ENCODE results near the gene S100A14. TPM values are rescaled to one million over a fixed set of nuclear protein-coding genes. Genes with fewer than 3 reads are reported as not detected.

Gene S100A14
- total RNA-seq, 1 experiment from 2014 or later, result 624 TPM

DNA sequence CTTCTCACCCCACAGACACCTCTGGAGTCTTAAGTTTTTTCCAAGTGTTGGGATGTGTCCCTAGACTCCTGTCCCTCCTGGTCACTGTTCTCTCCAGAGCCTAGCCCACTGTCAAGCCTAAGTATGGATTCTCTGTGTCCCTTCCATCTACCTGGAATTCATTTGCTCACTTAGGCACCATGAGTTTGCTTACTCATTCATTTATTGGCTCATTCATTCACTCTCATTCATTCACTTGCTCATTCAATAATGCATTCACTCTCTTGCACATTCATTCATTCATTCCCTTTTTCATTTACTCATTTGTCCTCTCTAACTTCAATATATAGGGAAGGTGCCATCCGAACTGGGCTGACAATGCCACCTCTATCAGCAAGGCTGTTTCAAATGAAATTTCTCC is 4.8 kb downstream of the S100A14 start:
- intact Hi-C loops (cut with micrococcal nuclease; ENCODE audit: unreplicated experiment), result no loop called here
- TF ChIP-seq, protein P1, sequence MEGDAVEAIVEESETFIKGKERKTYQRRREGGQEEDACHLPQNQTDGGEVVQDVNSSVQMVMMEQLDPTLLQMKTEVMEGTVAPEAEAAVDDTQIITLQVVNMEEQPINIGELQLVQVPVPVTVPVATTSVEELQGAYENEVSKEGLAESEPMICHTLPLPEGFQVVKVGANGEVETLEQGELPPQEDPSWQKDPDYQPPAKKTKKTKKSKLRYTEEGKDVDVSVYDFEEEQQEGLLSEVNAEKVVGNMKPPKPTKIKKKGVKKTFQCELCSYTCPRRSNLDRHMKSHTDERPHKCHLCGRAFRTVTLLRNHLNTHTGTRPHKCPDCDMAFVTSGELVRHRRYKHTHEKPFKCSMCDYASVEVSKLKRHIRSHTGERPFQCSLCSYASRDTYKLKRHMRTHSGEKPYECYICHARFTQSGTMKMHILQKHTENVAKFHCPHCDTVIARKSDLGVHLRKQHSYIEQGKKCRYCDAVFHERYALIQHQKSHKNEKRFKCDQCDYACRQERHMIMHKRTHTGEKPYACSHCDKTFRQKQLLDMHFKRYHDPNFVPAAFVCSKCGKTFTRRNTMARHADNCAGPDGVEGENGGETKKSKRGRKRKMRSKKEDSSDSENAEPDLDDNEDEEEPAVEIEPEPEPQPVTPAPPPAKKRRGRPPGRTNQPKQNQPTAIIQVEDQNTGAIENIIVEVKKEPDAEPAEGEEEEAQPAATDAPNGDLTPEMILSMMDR (IDR thresholded peaks at IDR 0.05; ENCODE audit: insufficient read depth in 1 of 2, low read depth in 1 of 2, low read length in 1 of 2, severe bottlenecking in 1 of 2, unreplicated experiment in 1 of 2), result no peak
- POLR2A ChIA-PET, result interaction anchor here (0.5 to 1.4 kb wide), 3 partner anchors 17 to 172 kb away, joined by 3 to 4 read pairs (median 3); no protein-coding TSS in a partner anchor
- peak overlapping the region; percentile 56 for H3K27ac Mint-ChIP-seq (ENCODE audit: unreplicated experiment)
- H3K36me3 Mint-ChIP-seq (ENCODE audit: insufficient read depth, unreplicated experiment), result peaks cover 80% of the 10 kb centered on the region
- CTCF ChIA-PET, result interaction anchor here (0.9 to 1.1 kb wide), 2 partner anchors 16 to 323 kb away, joined by 3 to 5 read pairs; partner anchors contain the start of gene S100A13
- Histone ChIP-seq H3K36me3 (ENCODE audit: control insufficient read depth, insufficient read depth, low read length) (peaks cover 8% of the 10 kb centered on the region), H3K4me1 (peaks cover 59% of the 10 kb centered on the region), H3K27me3 (replicated peaks; ENCODE audit: control insufficient read depth, insufficient read depth, low read length) (no peaks in the 10 kb centered on the region), H3K9me3 (no peaks in the 10 kb centered on the region), H3K4me3 (ENCODE audit: low read depth, low read length) (peak overlapping the region; percentile 73)
- no TSS peak for BruUV-seq (replicated peaks)
- H3K4me3 Mint-ChIP-seq (ENCODE audit: unreplicated experiment), result peak overlapping the region; percentile 74
- peaks cover 49% of the 10 kb centered on the region for H3K4me1 Mint-ChIP-seq (ENCODE audit: low read depth, unreplicated experiment)
- no peaks in the 10 kb centered on the region for H3K9me3 Mint-ChIP-seq (ENCODE audit: unreplicated experiment)
- DNase-seq, result no peak
- H3K27me3 Mint-ChIP-seq (ENCODE audit: insufficient read depth, unreplicated experiment), result no peaks in the 10 kb centered on the region

DNA sequence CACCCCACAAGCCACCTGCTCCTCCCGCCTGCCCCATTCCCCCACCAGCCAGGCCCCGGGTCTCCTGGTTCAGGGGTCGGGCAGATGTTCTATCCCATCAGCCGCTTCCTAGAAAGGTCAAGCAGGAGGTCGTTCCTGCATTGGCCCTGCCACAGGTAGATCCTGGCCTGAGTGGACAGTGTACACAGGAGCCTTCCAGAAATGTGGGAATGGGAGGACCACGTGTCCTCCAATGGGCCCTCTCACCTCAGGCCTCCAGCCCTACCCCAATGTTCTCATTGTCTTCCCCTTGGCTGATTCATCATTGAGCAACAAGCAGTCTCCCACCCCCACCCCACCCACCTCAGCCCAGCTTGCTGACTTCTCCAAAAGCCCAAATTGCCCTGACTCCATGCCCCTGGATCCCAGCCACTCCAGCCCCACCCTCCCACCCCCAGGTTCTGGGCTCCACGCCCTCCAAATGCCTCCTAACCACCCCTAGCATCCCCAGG is 5.3 kb downstream of the S100A14 start:
- Mint-ChIP-seq H3K27me3 (ENCODE audit: insufficient read depth, unreplicated experiment) (no peaks in the 10 kb centered on the region), H3K36me3 (ENCODE audit: insufficient read depth, unreplicated experiment) (peaks cover 80% of the 10 kb centered on the region), H3K27ac (ENCODE audit: unreplicated experiment) (peak overlapping the region; percentile 56), H3K9me3 (ENCODE audit: unreplicated experiment) (no peaks in the 10 kb centered on the region), H3K4me3 (ENCODE audit: unreplicated experiment) (peak overlapping the region; percentile 74), H3K4me1 (ENCODE audit: low read depth, unreplicated experiment) (peaks cover 45% of the 10 kb centered on the region)
- BruUV-seq (replicated peaks), result no TSS peak
- H3K4me1 ChIP-seq, result peaks cover 58% of the 10 kb centered on the region
- intact Hi-C loops (cut with micrococcal nuclease; ENCODE audit: unreplicated experiment), result no loop called here
- H3K9me3 ChIP-seq, result no peaks in the 10 kb centered on the region
- ChIA-PET POLR2A (interaction anchor here (0.6 kb wide), 2 partner anchors 97 to 173 kb away, joined by 3 read pairs; no protein-coding TSS in a partner anchor), CTCF (interaction anchor here (1.1 kb wide), 1 partner anchor 17 kb away, joined by 5 read pairs; the partner anchor contains the start of gene S100A13)
- DNase-seq, result no peak
- peaks cover 8% of the 10 kb centered on the region for H3K36me3 ChIP-seq (ENCODE audit: control insufficient read depth, insufficient read depth, low read length)
- TF ChIP-seq, protein P1 (IDR thresholded peaks at IDR 0.05; ENCODE audit: insufficient read depth in 1 of 2, low read depth in 1 of 2, low read length in 1 of 2, severe bottlenecking in 1 of 2, unreplicated experiment in 1 of 2), result no peak
- H3K27me3 ChIP-seq (replicated peaks; ENCODE audit: control insufficient read depth, insufficient read depth, low read length), result no peaks in the 10 kb centered on the region
- H3K4me3 ChIP-seq (ENCODE audit: low read depth, low read length), result peak overlapping the region; percentile 73

DNA sequence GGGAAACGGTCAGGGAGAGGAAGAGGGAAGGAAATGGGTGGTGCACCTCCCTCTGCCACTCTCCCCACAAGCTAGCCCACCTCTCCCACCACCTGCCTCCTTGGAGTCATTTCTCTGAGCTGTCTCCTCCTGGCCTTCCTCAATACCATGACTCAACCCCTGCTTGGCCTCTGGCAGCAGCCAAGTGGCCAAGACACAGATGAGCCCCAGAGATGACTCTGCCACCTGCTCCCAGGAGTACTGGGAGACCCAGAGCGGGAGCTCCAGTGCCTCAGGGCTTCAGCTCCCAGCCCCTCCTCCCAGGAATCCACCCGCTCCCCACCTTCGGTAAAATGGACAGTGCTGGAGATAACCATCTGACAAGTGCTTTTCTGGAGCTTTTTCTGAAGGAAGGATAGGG is 5.8 kb downstream of the S100A14 start:
- TF ChIP-seq, protein P1 (IDR thresholded peaks at IDR 0.05; ENCODE audit: insufficient read depth in 1 of 2, low read depth in 1 of 2, low read length in 1 of 2, severe bottlenecking in 1 of 2, unreplicated experiment in 1 of 2), result no peak
- Histone ChIP-seq H3K4me1 (peaks cover 59% of the 10 kb centered on the region), H3K9me3 (no peaks in the 10 kb centered on the region), H3K36me3 (ENCODE audit: control insufficient read depth, insufficient read depth, low read length) (peaks cover 8% of the 10 kb centered on the region), H3K4me3 (ENCODE audit: low read depth, low read length) (no peak overlapping the region), H3K27me3 (replicated peaks; ENCODE audit: control insufficient read depth, insufficient read depth, low read length) (no peaks in the 10 kb centered on the region)
- intact Hi-C loops (cut with micrococcal nuclease; ENCODE audit: unreplicated experiment), result no loop called here
- CTCF ChIA-PET, result no interaction called here
- H3K27me3 Mint-ChIP-seq (ENCODE audit: insufficient read depth, unreplicated experiment), result no peaks in the 10 kb centered on the region
- POLR2A ChIA-PET, result interaction anchor here (0.6 kb wide), 1 partner anchor 96 kb away, joined by 3 read pairs; no protein-coding TSS in a partner anchor
- H3K36me3 Mint-ChIP-seq (ENCODE audit: insufficient read depth, unreplicated experiment), result peaks cover 80% of the 10 kb centered on the region
- H3K27ac Mint-ChIP-seq (ENCODE audit: unreplicated experiment), result peak overlapping the region; percentile 56
- H3K4me1 Mint-ChIP-seq (ENCODE audit: low read depth, unreplicated experiment), result peaks cover 45% of the 10 kb centered on the region
- DNase-seq, result peak in 1 of 2 experiments; percentile 58
- no peaks in the 10 kb centered on the region for H3K9me3 Mint-ChIP-seq (ENCODE audit: unreplicated experiment)
- H3K4me3 Mint-ChIP-seq (ENCODE audit: unreplicated experiment), result peak overlapping the region; percentile 74
- no TSS peak for BruUV-seq (replicated peaks)

All from Caco-2 (cell line).